Measurements from ENCODE around the gene VWA3A.
"Not testable (repeated sequence)": the region's sequence is repeated elsewhere in the genome, so short reads cannot be mapped to it uniquely, and the experiment has no call there.

Gene VWA3A, protein sequence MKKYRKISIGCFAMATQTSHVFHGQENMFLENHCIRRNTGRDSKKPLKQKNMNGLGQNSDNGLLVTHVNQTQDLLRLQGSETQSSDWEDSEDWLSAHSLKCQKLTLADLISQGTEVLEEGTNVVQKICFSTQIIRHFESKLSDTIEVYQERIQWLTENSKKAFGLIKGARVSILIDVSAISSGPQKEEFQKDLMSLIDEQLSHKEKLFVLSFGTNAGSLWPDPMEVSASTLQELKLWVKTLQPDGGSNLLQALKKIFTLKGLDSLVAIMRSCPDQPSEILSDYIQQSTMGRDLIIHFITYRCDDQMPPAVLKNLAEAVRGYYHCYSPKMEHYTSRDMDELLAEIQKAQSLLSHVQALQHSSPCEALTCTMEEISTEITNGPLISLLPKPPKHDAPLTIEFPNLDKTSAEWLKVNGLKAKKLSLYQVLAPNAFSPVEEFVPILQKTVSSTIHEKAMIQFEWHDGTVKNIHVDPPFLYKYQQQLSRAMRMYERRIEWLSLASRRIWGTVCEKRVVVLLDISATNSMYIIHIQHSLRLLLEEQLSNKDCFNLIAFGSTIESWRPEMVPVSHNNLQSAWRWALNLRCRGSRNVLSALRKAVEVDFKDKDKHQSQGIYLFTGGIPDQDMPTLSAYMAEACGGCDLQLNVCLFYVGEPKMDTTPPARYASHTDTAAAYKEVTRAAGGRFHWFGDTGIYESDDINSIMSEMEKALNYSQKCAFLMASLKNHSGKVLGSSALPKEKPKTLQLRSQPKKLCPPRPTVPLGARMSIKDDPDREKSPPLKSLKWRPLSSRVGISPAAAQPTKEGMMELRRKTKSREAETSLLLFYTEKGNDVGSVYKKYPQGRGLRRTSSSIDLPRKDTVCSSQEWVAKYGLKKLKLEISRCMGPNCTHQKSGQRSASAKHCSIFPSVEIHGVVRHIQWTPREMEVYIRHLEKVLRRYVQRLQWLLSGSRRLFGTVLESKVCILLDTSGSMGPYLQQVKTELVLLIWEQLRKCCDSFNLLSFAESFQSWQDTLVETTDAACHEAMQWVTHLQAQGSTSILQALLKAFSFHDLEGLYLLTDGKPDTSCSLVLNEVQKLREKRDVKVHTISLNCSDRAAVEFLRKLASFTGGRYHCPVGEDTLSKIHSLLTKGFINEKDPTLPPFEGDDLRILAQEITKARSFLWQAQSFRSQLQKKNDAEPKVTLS

GRCh38 chr16:22092143-22092933, at the start of gene VWA3A:
TSS of gene VWA3A (plus strand) at chr16:22092541. CDS start at chr16:22092638, 97 bp downstream.
- no peak for DNase-seq (ENCODE audit: low read depth)

DNA sequence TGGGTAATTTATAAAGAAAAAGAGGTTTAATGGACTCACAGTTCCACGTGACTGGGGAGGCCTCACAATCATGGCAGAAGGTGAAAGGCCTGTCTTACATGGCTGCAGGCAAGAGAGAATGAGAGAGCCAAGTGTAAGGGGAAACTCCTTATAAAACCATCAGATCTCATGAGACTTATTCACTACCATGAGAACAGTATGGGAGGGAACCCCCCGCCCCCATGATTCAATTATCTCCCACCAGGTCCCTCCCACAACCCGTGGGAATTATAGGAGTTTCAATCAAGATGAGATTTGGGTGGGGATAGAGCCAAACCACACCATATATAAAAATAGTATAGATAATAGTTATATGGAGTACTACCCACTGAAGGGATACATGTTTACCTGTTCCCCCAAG, 48.5 kb upstream of the VWA3A start:
- not testable (repeated sequence) for DNase-seq (ENCODE audit: low read depth)

DNA sequence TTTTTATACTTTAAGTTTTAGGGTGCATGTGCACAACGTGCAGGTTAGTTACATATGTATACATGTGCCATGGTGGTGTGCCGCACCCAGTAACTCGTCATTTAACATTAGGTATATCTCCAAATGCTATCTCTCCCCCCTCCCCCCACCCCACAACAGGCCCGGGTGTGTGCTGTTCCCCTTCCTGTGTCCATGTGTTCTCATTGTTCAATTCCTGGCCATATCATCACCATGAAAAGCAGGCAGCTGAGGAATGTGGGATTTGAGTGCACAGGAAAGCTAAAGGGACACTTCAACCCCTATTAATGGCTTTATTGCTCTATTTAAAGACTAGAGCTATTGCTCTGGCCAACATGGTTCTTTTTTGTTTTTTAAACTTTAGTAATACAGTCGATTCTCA, 46.5 kb upstream of the VWA3A start:
- not testable (repeated sequence) for DNase-seq (ENCODE audit: low read depth)

DNA sequence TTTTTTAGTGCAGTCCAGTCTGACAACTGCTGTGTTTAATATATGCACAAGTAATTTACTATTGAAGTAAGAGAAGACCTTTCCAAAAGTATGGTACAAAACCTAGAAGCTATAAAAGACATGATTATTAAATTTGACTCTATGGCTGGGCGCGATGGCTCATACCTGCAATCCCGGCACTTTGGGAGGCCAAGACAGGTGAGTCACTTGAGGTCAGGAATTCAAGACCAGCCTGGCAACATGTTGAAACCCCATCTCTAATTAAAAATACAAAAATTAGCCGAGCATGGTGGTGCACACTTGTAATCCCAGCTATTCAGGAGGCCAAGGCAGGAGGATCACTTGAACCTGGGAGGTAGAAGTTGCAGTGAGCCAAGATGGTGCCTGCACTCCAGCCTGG, 41.4 kb upstream of the VWA3A start:
- DNase-seq (ENCODE audit: low read depth), result no peak

DNA sequence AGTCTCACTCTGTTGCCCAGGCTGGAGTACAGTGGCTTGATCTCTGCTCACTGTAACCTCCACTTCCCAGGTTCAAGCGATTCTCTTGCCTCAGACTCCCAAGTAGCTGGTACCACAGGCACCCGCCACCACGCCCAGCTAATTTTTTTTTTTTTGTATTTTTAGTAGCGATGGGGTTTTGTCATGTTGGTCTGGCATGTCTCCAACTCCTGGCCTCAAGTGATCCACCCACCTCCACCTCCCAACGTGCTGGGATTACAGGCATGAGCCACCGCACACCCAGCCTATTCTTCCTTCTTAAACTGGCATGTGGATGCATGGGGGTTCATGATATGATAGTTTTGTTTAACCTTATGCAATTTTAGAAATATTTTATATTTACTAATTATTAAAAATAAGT, 39.4 kb upstream of the VWA3A start:
- DNase-seq (ENCODE audit: low read depth), result no peak

DNA sequence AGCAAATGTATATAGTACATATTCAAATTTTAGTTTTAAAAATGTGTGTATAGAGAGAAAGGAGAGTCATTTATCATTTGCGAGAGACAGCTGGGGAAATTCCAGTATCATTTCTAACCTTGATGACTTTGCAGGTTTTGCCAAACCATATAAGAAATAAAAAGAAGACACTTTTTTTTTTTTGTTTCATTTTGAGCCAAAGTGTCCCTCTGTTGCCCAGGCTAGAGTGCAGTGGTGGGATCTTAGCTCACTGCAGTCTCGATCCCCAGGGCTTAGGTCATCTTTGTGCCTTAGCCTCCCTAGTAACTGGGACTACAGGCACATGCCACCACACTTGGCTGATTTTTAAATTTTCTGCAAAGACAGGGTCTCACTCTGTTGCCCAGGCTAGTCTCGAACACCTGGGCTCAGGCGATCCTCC, 38.4 kb upstream of the VWA3A start:
- no peak for DNase-seq (ENCODE audit: low read depth)

DNA sequence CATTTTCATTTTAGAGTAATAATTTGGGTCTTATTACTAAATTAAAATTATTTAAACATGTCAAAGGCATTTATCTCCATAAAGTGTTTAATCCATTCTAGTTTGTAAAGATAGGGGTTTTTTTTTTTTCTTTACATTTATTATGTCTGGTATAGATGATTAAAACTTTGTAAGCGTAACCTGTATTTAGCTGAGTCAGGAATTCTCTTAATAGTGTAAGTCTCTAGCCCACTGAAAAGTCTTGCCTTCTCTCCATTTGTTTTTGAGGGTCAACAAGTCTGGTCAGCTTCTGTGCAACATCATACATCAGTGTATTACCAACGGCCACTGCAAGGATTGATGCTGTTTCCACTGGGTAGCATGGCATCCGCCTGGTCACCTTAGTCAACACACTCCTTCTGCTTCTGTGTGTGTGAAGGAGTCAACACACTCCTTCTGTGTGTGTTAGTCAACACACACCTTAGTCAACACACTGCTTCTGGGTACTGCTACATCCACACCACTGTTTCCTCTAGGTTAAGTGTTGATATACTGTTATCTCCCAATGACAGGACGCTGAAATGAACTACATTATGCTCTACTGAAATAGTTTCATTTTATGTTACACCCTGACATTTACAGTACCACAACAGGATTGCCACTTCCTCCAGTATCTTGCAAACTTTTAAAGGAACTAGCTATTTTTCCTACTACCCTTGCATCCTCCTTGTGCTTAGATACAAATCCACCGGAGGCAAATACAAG, 37.3 kb upstream of the VWA3A start:
- no peak for DNase-seq (ENCODE audit: low read depth)

DNA sequence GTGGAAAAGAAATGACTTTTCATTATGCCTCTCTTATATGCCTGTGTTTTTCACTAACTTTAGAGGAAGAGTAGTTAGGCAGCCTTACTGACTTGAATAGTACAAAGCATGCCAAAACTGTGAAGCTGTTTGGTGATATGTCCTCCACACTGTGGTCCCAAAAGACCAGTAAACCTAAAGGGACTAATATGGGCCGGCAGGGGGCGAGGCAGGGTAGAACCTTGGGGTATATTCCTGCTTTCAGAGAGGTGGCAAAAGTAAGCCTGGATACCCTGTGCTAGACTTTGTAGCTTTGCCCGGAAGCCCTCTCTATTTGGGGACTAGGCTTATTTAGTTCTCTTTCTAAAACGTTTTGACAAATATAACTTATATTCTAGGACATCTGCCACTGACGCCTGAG, 36.5 kb upstream of the VWA3A start:
- no peak for DNase-seq (ENCODE audit: low read depth)

GRCh38 chr16:22063888-22064467, 28.4 kb upstream of the VWA3A start:
- no peak for DNase-seq (ENCODE audit: low read depth)

GRCh38 chr16:22065252-22065651, 27.1 kb upstream of the VWA3A start:
- no peak for DNase-seq (ENCODE audit: low read depth)

DNA sequence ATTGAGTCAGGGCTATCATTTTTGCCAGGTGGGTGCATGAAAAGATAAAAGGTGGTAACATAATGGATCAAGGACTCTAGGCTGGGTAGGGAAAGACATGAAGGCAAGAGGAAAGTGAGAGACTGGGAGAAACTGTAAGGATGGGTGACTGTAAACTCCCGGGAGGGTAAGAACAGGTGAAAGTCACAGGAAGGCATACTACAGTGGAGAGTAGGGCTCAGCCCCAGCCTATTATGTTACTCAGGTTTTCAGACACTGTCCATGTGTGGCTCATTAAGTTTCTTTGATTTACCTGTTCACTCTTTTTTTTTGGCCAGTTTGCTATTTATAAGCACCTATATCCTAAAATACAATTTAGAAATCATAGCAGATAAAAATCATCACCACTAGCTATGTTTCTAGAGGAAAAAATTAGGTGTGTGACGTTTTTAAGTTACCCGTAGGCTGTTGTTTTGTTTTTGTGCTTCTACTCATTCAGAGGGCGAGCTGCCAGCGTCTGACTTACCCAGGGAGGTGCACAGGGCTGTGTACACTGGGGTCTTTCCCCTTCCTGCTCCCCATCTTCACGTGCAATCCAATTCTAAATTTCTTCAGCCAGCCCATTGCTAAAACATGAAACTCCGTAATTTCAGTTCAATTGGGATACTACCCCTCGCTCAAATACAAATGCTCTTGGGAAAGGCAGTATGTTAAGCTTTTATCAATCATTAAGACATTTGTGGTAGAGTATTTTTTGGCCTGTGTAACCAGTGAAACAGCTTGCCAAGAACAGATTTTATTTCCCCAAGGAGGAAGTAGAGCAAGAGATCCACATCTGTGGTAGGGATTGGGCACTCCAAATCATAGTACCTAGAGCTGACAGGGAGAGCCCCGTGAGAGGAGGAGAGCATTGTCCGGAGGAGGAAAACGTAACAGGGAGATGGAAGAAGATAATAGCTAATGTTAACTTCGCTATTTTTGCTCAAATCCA, 21.7 kb upstream of the VWA3A start:
- DNase-seq (ENCODE audit: low read depth), result no peak

- no peak for DNase-seq (ENCODE audit: low read depth)
Measured at GRCh38 chr16:22071331-22071910, 20.9 kb upstream of the VWA3A start.

- DNase-seq (ENCODE audit: low read depth), result no peak
Measured at GRCh38 chr16:22073350-22073749, 19.0 kb upstream of the VWA3A start.

GRCh38 chr16:22075043-22075757, 17.1 kb upstream of the VWA3A start:
- DNase-seq (ENCODE audit: low read depth), result no peak

DNA sequence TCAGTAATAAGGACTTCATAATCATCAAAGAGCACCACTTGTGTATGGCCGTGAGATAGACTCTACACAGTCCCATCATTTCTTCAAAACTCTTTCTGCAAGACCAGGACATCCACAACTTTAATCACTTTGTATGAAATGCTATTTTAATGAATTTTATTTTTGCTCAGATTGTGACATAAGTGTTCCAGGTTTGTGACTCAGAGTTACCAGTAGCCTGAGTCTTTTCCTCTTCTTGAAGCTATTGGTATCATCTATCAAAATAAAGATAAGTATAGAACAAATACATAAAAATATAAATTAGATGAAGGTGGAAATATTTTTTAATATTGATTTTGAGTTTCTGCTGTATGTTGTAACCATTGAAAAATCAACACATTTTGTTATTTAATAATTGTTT, 16.6 kb upstream of the VWA3A start:
- DNase-seq (ENCODE audit: low read depth), result no peak

GRCh38 chr16:22077700-22078313, 14.5 kb upstream of the VWA3A start:
- peak; percentile 36 for DNase-seq (ENCODE audit: low read depth)

DNA sequence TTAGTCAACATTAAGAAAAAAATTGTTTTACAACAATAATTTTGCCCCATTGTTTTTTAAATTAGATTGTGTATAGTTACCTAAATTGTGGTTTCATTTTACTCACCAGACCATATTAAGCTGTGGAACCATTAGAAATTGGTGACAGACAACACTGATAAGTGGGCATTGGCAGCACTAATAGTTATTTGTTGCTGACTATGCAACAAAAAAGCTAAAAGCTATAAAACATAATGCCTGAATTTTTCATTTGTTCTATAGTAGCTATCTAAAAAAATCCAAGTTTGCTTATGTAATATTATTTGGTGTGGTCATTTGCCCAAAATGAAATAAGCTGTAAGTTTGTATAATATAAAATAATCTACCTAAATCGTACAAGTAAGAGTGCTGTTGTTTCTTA, 13.7 kb upstream of the VWA3A start:
- DNase-seq (ENCODE audit: low read depth), result no peak

DNA sequence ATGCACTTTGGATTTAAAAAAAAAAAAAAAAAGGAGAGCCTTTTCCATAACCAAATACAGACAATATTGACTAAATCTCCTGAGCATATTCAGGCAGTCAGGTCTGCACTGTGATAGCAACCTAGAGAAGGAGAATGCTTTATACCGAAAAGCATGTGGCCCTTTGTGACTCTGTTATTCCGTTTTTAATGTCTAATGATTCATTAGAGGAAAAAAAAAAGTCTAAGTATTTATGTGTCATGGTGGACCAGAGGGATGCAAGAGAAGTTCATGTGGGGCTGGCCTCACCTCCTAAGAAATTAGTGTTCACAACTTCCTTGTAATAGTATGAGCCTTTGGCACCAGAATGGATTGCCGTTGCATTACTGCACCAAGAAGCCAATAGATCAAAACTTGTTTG, 11.3 kb upstream of the VWA3A start:
- DNase-seq (ENCODE audit: low read depth), result no peak
